Neuronal stem cell (in vitro differentiated cells): ENCODE measurements around the gene CDKL1.

Experiments
- DNase-seq: peaks from one replicate; pipeline ENCODE4 v3.0.0-alpha.2; 2013; ENCODE audit warnings: low spot score
- H2AFZ ChIP-seq: one replicate; pipeline ENCODE4 v1.6.1; 2013; ENCODE audit warnings: mild to moderate bottlenecking, low read length, inconsistent platforms
- H2AK5ac ChIP-seq: 2 replicates; pipeline ENCODE4 v1.6.1; 2013; ENCODE audit warnings: low read depth, mild to moderate bottlenecking, inconsistent platforms, low read length, moderate library complexity, mixed read lengths
- H2BK120ac ChIP-seq: 2 replicates; pipeline ENCODE4 v1.6.1; 2013; ENCODE audit warnings: low read depth, mild to moderate bottlenecking, inconsistent platforms, low read length, moderate library complexity, mixed read lengths
- H2BK12ac ChIP-seq: one replicate; pipeline ENCODE4 v1.6.1; 2013; ENCODE audit warnings: low read length, inconsistent platforms
- H2BK15ac ChIP-seq: 2 replicates; pipeline ENCODE4 v1.6.1; 2013; ENCODE audit warnings: mild to moderate bottlenecking, low read length, inconsistent platforms, mixed read lengths
- H2BK5ac ChIP-seq: one replicate; pipeline ENCODE4 v1.6.1; 2013; ENCODE audit warnings: inconsistent platforms, mild to moderate bottlenecking, low read length, moderate library complexity
- H3K14ac ChIP-seq: one replicate; pipeline ENCODE4 v1.6.1; 2013; ENCODE audit warnings: low read length, inconsistent platforms
- H3K18ac ChIP-seq: 2 replicates; pipeline ENCODE4 v1.6.1; 2013; ENCODE audit warnings: low read length, inconsistent platforms
- H3K23ac ChIP-seq: 2 replicates; pipeline ENCODE4 v1.6.1; 2013; ENCODE audit warnings: low read depth, mild to moderate bottlenecking, mixed read lengths, low read length, inconsistent platforms; ENCODE audit not compliant: poor library complexity
- H3K27ac ChIP-seq: replicated peaks from 3 replicates; pipeline ENCODE4 v1.5.1; 2013; ENCODE audit warnings: low read length, inconsistent platforms
- H3K27me3 ChIP-seq, 3 experiments: 2 replicates each; pipeline ENCODE4 v1.6.1; 2013; ENCODE audit warnings: low read length in 3 of 3, mild to moderate bottlenecking in 2 of 3, inconsistent platforms in 1 of 3, low read depth in 1 of 3, mixed read lengths in 1 of 3, moderate library complexity in 1 of 3; ENCODE audit not compliant: control insufficient read depth in 3 of 3, insufficient read depth in 3 of 3
- H3K36me3 ChIP-seq, 2 donors: replicated peaks in 1 of 2; 2 replicates each; pipeline ENCODE4 v1.6.1; 2013; ENCODE audit warnings: low read length in 2 of 2; ENCODE audit not compliant: control insufficient read depth in 2 of 2, insufficient read depth in 2 of 2
- H3K4ac ChIP-seq: 2 replicates; pipeline ENCODE4 v1.6.1; 2013; ENCODE audit warnings: inconsistent platforms, mild to moderate bottlenecking, low read length, moderate library complexity
- H3K4me1 ChIP-seq, 2 donors: 1 replicate in 1 of 2; 2 replicates in 1 of 2; pipeline ENCODE4 v1.6.1; 2013; ENCODE audit warnings: low read length in 2 of 2, low read depth in 1 of 2; ENCODE audit not compliant: control insufficient read depth in 2 of 2, insufficient read depth in 1 of 2
- H3K4me2 ChIP-seq: one replicate; pipeline ENCODE4 v1.6.1; 2013; ENCODE audit warnings: mild to moderate bottlenecking, low read length, inconsistent platforms; ENCODE audit not compliant: insufficient read depth, poor library complexity, severe bottlenecking
- H3K4me3 ChIP-seq, 2 donors: 2 replicates each; pipeline ENCODE4 v1.5.1; 2013; ENCODE audit warnings: low read length in 2 of 2, mild to moderate bottlenecking in 2 of 2, inconsistent platforms in 1 of 2, moderate library complexity in 1 of 2
- H3K79me1 ChIP-seq: one replicate; pipeline ENCODE4 v1.6.1; 2013; ENCODE audit warnings: low read depth, mild to moderate bottlenecking, inconsistent platforms, low read length, moderate library complexity
- H3K9ac ChIP-seq: one replicate; pipeline ENCODE4 v1.6.1; 2013; ENCODE audit warnings: mild to moderate bottlenecking, low read depth, low read length, inconsistent platforms; ENCODE audit not compliant: poor library complexity
- H3K9me3 ChIP-seq, 2 donors: replicated peaks in 1 of 2; 2 replicates each; pipeline versions ENCODE3 to v1.6.1; 2013; ENCODE audit warnings: low read length in 2 of 2, mild to moderate bottlenecking in 2 of 2, inconsistent platforms in 1 of 2, low read depth in 1 of 2, mixed read lengths in 1 of 2, moderate library complexity in 1 of 2; ENCODE audit not compliant: control insufficient read depth in 2 of 2, insufficient read depth in 1 of 2
- H4K8ac ChIP-seq: one replicate; pipeline ENCODE4 v1.6.1; 2013; ENCODE audit warnings: low read depth, mild to moderate bottlenecking, inconsistent platforms, low read length, moderate library complexity
- H4K91ac ChIP-seq: one replicate; pipeline ENCODE4 v1.6.1; 2013; ENCODE audit warnings: low read length, low read depth, mild to moderate bottlenecking, inconsistent platforms; ENCODE audit not compliant: poor library complexity
- WGBS, 2 donors: extraction: QIAGEN DNeasy Blood & Tissue Kit; methylation state at CpG; one replicate each; pipeline ENCODE4 v1.1.7; 2013; ENCODE audit warnings: missing lambda C conversion rate in 2 of 2, mixed read lengths in 1 of 2; ENCODE audit not compliant: insufficient read length in 2 of 2, insufficient replicate concordance in 1 of 2; ENCODE audit errors: extremely low coverage in 2 of 2; 5-methylcytosine and 5-hydroxymethylcytosine counted together

Gene CDKL1

GRCh38 chr14:50311972-50312733, 84.5 kb downstream of the CDKL1 start, which contains the start of the genes DMAC2L and L2HGDH:
DMAC2L (plus strand) TSS chr14:50312324; CDS start chr14:50321488, 9,164 bp downstream.
L2HGDH (minus strand) TSS chr14:50312229; CDS start chr14:50312150, 79 bp downstream.
- peaks cover 0 to 19% of the 10 kb centered on the region in 2 donors for H3K36me3 ChIP-seq
- H4K91ac ChIP-seq, result no peak within 1 kb of the TSS
- peak within 1 kb of the TSS; percentile 91 for H3K9ac ChIP-seq
- peak within 1 kb of the TSS; percentile 95 for H3K14ac ChIP-seq
- peak within 1 kb of the TSS; percentile 92 for H2AFZ ChIP-seq
- H2BK12ac ChIP-seq, result peak within 1 kb of the TSS; percentile 69
- H2BK5ac ChIP-seq, result no peak within 1 kb of the TSS
- peak within 1 kb of the TSS; percentile 92 for H3K27ac ChIP-seq
- H3K4me3 ChIP-seq, result peak within 1 kb of the TSS; percentile 80 to 91
- WGBS, 2 donors, result no CpG with 5 or more reads among the region's 83 CpGs
- H2BK15ac ChIP-seq, result peak within 1 kb of the TSS; percentile 71
- H3K27me3 ChIP-seq, result no peaks in the 10 kb centered on the region
- peak within 1 kb of the TSS; percentile 95 for H4K8ac ChIP-seq
- peaks cover 2 to 13% of the 10 kb centered on the region in 2 donors for H3K9me3 ChIP-seq
- peak within 1 kb of the TSS; percentile 76 for H3K23ac ChIP-seq
- no peak within 1 kb of the TSS for H2BK120ac ChIP-seq
- DNase-seq, result peak; percentile 94
- H2AK5ac ChIP-seq, result no peak within 1 kb of the TSS
- peak within 1 kb of the TSS; percentile 65 for H3K4me2 ChIP-seq
- H3K18ac ChIP-seq, result peak within 1 kb of the TSS; percentile 100
- H3K79me1 ChIP-seq, result no peaks in the 10 kb centered on the region
- no peak within 1 kb of the TSS for H3K4ac ChIP-seq
- peaks cover 2% of the 10 kb centered on the region in 2 donors for H3K4me1 ChIP-seq

DNA sequence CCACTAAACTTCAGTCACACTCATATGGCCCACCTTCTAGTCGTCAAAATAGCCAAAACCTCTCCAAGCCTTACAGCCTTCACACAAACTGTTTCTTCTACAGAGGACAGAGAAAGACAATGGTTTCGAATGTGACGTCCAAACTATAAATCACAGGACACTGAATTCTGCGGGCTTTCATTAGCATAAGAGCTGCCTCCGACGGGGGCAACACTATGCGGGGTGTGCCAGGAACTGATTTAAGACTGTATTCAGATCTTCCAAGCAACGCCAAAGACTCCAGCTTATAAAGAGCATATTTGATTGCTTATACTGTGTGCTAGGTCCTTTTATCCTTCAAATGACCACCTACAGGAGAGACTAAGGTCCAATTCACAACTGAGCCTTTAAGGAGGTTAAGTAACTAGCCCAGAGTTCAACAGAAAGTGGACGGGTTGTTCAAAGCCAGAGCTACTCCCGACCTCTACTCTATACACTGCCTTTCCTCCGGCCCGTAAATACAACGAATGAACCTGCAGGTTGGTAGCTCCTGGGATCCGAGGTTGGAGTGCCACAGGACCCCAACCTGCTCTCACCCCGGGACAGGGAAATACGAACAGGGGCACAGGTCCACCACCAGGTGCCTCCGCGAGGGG, 85.2 kb downstream of the CDKL1 start:
- H3K27ac ChIP-seq, result peak overlapping the region; percentile 66

DNA sequence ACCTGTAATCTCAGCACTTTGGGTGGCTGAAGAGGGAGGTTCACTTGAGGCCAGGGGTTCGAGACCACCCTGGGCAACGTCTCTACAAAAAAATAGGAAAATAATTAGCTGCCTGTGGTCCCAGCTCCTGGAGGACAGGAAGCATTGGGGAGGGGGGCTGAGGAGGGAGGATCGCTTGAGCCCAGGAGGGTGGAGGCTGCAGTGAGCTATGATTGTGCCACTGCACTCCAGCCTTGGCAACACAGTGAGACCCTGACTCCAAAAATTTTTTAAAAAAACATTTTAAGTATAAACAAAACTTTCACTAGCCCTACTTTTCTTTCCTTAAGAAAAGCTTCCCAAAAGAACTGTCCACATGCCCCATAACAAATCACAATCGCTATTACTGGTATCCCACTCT, 86.2 kb downstream of the CDKL1 start:
- Histone ChIP-seq H3K14ac (no peak overlapping the region), H3K9me3 (peaks cover 2 to 13% of the 10 kb centered on the region in 2 donors), H3K4me2 (no peak overlapping the region), H2BK12ac (no peak overlapping the region), H2BK5ac (no peak overlapping the region), H3K23ac (no peak overlapping the region), H3K4me3 (no peak overlapping the region), H2BK120ac (no peak overlapping the region), H3K27me3 (no peaks in the 10 kb centered on the region), H2AK5ac (no peak overlapping the region), H3K18ac (no peak overlapping the region), H3K27ac (no peak overlapping the region), H4K8ac (no peak overlapping the region), H4K91ac (no peak overlapping the region), H3K79me1 (no peaks in the 10 kb centered on the region), H2BK15ac (no peak overlapping the region), H3K4me1 (peaks cover 2% of the 10 kb centered on the region in 2 donors), H3K4ac (no peak overlapping the region), H2AFZ (no peak overlapping the region), H3K36me3 (peaks cover 0 to 19% of the 10 kb centered on the region in 2 donors), H3K9ac (no peak overlapping the region)
- no CpG with 5 or more reads among the region's 4 CpGs for WGBS, 2 donors
- DNase-seq, result no peak

More for the DNA sequence above, 85.2 kb downstream of the CDKL1 start:
- WGBS, 2 donors, result no CpG with 5 or more reads among the region's 18 CpGs
- Histone ChIP-seq H3K36me3 (peaks cover 0 to 19% of the 10 kb centered on the region in 2 donors), H4K8ac (no peak overlapping the region), H4K91ac (no peak overlapping the region), H2BK5ac (no peak overlapping the region), H3K4me3 (peak overlapping the region; percentile 80 to 91), H3K4me2 (peak overlapping the region; percentile 44), H3K18ac (peak overlapping the region; percentile 96), H3K4me1 (peaks cover 2% of the 10 kb centered on the region in 2 donors), H3K23ac (peak overlapping the region; percentile 76), H2BK12ac (no peak overlapping the region), H3K4ac (no peak overlapping the region), H3K14ac (peak overlapping the region; percentile 95), H2BK120ac (no peak overlapping the region), H2BK15ac (peak overlapping the region; percentile 71), H3K27me3 (no peaks in the 10 kb centered on the region), H3K79me1 (no peaks in the 10 kb centered on the region), H3K9me3 (peaks cover 2 to 13% of the 10 kb centered on the region in 2 donors), H2AK5ac (no peak overlapping the region), H2AFZ (peak overlapping the region; percentile 92), H3K9ac (peak overlapping the region; percentile 91)
- peak; percentile 45 for DNase-seq

DNA sequence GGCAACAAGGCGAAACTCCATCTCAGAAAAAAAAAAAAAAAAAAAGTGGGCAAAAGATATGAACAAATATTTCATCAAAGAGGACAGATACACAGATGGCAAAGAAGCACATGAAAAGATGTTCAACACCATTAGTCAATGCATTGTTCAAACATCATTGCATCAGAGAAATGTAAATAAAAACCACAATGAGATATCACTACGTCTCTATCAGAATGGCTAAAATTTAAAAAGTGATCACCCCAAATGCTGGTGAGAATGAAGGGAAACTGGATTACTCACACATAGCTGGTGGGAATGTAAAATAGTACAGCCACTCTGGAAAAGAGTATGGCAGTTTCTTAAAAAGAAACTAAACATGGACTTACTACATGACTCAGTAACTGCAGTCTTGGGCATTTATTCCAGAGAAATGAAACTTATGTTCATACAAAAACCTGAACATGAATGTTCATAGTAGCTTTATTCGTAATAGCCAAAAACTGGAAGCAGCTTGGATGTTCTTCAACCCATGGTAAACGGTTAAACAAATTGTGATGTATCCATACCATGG, 88.2 kb downstream of the CDKL1 start:
- Histone ChIP-seq H3K9me3 (peaks cover 0 to 3% of the 10 kb centered on the region in 2 donors), H3K4me2 (no peak overlapping the region), H4K91ac (no peak overlapping the region), H3K4ac (no peak overlapping the region), H3K27ac (no peak overlapping the region), H3K4me1 (peaks cover 2% of the 10 kb centered on the region in 2 donors), H2BK120ac (no peak overlapping the region), H2BK12ac (no peak overlapping the region), H3K18ac (no peak overlapping the region), H2AFZ (no peak overlapping the region), H3K4me3 (no peak overlapping the region), H2BK15ac (no peak overlapping the region), H3K79me1 (no peaks in the 10 kb centered on the region), H2AK5ac (no peak overlapping the region), H3K23ac (no peak overlapping the region), H4K8ac (no peak overlapping the region), H3K14ac (no peak overlapping the region), H3K27me3 (no peaks in the 10 kb centered on the region), H3K9ac (no peak overlapping the region), H3K36me3 (peaks cover 0 to 8% of the 10 kb centered on the region in 2 donors), H2BK5ac (no peak overlapping the region)
- WGBS, 2 donors, result no CpG with 5 or more reads among the region's 4 CpGs
- no peak for DNase-seq
